Sigmoid colon (tissue), 7 donors: ENCODE results near the gene EEFSEC. TPM values are rescaled to one million over a fixed set of nuclear protein-coding genes. Genes with fewer than 3 reads are reported as not detected.

Experiments used
- DNase-seq: peaks from one replicate; pipeline ENCODE4 v3.0.0-alpha.2; 2019
- H3K27ac ChIP-seq, 4 donors: fragments of 200-600 bp; sonication (generic); one replicate each; pipeline ENCODE4 v1.5.1; 2016 to 2019; ENCODE audit warnings: mild to moderate bottlenecking in 1 of 4
- H3K27me3 ChIP-seq, 3 donors: fragments of 200-600 bp; sonication (generic); one replicate each; pipeline ENCODE4 v1.5.1; 2019; ENCODE audit warnings: mild to moderate bottlenecking in 1 of 3
- H3K36me3 ChIP-seq, 4 donors: fragments of 200-600 bp; sonication (generic); one replicate each; pipeline ENCODE4 v1.5.1; 2016 to 2019
- H3K4me1 ChIP-seq, 4 donors: fragments of 200-600 bp; sonication (generic); one replicate each; pipeline ENCODE4 v1.5.1; 2017 to 2019
- H3K4me3 ChIP-seq, 4 donors: fragments of 200-600 bp; sonication (generic); one replicate each; pipeline ENCODE4 v1.5.1; 2017 to 2019; ENCODE audit warnings: mild to moderate bottlenecking in 2 of 4, moderate library complexity in 1 of 4
- H3K9me3 ChIP-seq, 4 donors: fragments of 200-600 bp in 3 of 4; sonication (generic) in 3 of 4; one replicate each; pipeline versions ENCODE4 v1.5.1 to v1.6.1; 2013 to 2019
- EP300 ChIP-seq, 4 donors: sonication (generic); formaldehyde crosslinking; IDR thresholded peaks; one replicate each; pipeline ENCODE4 v1.6.1; 2017; ENCODE audit warnings: antibody characterized with exemption in 4 of 4
- POLR2A ChIP-seq, 2 donors: fragments of 450-650 bp; IDR thresholded peaks; one replicate each; pipeline ENCODE4 v1.6.1; 2016; ENCODE audit warnings: antibody characterized with exemption in 2 of 2, mild to moderate bottlenecking in 2 of 2, moderate library complexity in 2 of 2
- POLR2AphosphoS5 ChIP-seq, 4 donors: sonication (generic); formaldehyde crosslinking; IDR thresholded peaks; one replicate each; pipeline ENCODE4 v1.6.1; 2017; ENCODE audit warnings: antibody characterized with exemption in 4 of 4
- WGBS, 2 donors: extraction: QIAGEN DNeasy Blood & Tissue Kit; methylation state at CpG; one replicate each; pipeline ENCODE4 v1.1.7; 2013; 5-methylcytosine and 5-hydroxymethylcytosine counted together
- intact Hi-C: fragments of 100-400 bp; cut with DNase I; formaldehyde crosslinking; loops from one replicate; pipeline ENCODE4 v1.15.1; 2023
- polyA plus RNA-seq, 3 donors: library from polyadenylated mRNA; stranded (reverse); fragments of 200-250 nt; gene quantifications; one replicate each; pipeline ENCODE4 v1.2.3, GENCODE V29; 2013
- total RNA-seq, 4 donors: library from RNA; depleted of rRNA; stranded (reverse); fragments of >200 nt; gene quantifications; one replicate each; pipeline ENCODE4 v1.1.0, GENCODE V29; 2016
- TF ChIP-seq, protein P1 (sequence below), 4 experiments: fragments of 450-650 bp in 3 of 4; fragments of 200-600 bp in 1 of 4; IDR thresholded peaks; one replicate each; pipeline ENCODE4 v1.5.1; 2016 to 2019; ENCODE audit warnings: antibody characterized with exemption in 4 of 4, mild to moderate bottlenecking in 3 of 4, moderate library complexity in 2 of 4
- donor health status: healthy with polysubstance abuse.
- donor health status: Bipolar disorder and iron deficiency.
- donor health status: healthy.

The EEFSEC gene
- total and polyA plus RNA-seq, 7 donors = 5.3 to 16.1 (median 12.2) TPM

DNA sequence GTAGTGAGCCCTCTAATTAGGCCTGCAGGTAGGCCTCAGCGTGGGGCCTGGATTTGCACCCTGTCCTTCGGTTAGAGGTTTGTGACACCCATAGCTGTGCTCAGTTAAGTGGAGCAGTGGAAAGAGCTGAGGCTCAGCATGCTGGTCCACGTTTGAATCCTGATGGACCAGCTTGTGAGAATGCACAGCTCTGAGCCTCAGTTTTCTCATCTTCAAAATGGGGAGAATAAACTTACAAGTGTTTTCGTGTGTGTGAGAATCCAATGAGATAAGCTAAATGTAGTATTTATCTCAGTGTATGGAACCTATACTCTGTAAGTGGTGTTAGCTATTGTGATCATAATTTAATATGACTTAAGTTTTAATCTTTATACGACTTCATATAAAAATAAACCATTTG, 22.5 kb downstream of the EEFSEC start:
- Histone ChIP-seq H3K4me3 (no peak overlapping the region), H3K4me1 (peaks cover 0 to 18% (median 3%) of the 10 kb centered on the region in 4 donors), H3K27me3 (no peaks in the 10 kb centered on the region), H3K9me3 (no peaks in the 10 kb centered on the region), H3K27ac (no peak overlapping the region), H3K36me3 (no peaks in the 10 kb centered on the region)
- 93 to 96% methylated on average over 5 of the region's 5 CpGs for WGBS, 2 donors
- no peak for DNase-seq
- intact Hi-C loops = no loop called here
- TF ChIP-seq POLR2A (IDR thresholded peaks at IDR 0.05) (no peak), POLR2AphosphoS5 (IDR thresholded peaks at IDR 0.05) (no peak), EP300 (IDR thresholded peaks at IDR 0.05) (no peak)
- TF ChIP-seq, protein P1, sequence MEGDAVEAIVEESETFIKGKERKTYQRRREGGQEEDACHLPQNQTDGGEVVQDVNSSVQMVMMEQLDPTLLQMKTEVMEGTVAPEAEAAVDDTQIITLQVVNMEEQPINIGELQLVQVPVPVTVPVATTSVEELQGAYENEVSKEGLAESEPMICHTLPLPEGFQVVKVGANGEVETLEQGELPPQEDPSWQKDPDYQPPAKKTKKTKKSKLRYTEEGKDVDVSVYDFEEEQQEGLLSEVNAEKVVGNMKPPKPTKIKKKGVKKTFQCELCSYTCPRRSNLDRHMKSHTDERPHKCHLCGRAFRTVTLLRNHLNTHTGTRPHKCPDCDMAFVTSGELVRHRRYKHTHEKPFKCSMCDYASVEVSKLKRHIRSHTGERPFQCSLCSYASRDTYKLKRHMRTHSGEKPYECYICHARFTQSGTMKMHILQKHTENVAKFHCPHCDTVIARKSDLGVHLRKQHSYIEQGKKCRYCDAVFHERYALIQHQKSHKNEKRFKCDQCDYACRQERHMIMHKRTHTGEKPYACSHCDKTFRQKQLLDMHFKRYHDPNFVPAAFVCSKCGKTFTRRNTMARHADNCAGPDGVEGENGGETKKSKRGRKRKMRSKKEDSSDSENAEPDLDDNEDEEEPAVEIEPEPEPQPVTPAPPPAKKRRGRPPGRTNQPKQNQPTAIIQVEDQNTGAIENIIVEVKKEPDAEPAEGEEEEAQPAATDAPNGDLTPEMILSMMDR (IDR thresholded peaks at IDR 0.05) = no peak

DNA sequence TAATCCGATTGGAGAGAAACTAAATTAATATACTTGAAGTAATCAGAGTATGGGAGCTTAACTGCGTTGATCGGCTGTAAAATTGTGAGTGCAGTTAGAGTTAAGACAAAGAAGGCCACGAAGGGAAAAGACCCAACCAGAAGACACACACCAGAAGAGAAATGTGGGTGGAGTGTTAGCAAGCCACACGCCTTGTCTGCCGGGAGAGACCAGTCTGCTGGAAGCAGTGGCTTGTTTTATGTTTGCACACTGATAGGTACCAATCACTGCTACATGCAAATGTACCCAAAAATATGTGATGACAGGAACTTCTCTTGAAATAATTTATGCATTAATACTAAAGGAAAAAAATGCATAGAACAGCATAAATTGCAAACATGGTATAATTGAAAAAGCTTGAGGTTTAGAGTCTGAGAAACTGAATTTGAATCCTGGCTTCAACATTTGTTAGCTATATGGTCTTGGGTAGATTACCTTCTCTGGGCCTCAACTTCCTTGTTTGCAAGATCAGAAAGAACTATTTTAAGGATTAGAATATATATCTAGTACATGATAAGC, 23.1 kb downstream of the EEFSEC start:
- intact Hi-C loops = no loop called here
- no peak for DNase-seq
- Histone ChIP-seq H3K27ac (no peak overlapping the region), H3K36me3 (no peaks in the 10 kb centered on the region), H3K9me3 (no peaks in the 10 kb centered on the region), H3K4me1 (peaks cover 0 to 18% (median 5%) of the 10 kb centered on the region in 4 donors), H3K4me3 (no peak overlapping the region), H3K27me3 (no peaks in the 10 kb centered on the region)
- TF ChIP-seq, protein P1 (IDR thresholded peaks at IDR 0.05) = no peak
- 74 to 76% methylated on average over 6 of the region's 6 CpGs for WGBS, 2 donors

DNA sequence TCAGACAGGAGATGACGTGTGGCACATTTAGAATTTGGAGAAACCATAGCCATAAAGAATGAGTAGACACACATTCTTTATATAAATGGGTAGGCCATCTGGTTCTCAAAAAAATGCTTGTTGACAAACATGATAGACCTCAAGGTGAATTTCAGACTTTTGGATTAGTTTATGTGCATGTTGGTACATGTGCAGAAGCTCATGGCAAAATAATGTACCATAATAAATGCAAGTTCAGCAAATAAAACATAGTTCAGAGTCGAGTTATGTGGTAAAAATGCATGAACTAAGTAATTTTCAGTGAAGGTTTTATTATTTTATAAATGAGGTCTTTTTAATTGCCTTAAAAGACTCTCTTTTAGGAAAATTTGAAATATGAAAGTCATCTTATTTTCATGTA, 24.6 kb downstream of the EEFSEC start:
- no peaks in the 10 kb centered on the region for H3K36me3 ChIP-seq
- no peaks in the 10 kb centered on the region for H3K27me3 ChIP-seq
- H3K27ac ChIP-seq = no peak overlapping the region
- WGBS, 2 donors = 87 to 88% methylated on average over 2 of the region's 2 CpGs
- H3K4me1 ChIP-seq = peaks cover 0 to 18% (median 5%) of the 10 kb centered on the region in 4 donors
- TF ChIP-seq POLR2AphosphoS5 (IDR thresholded peaks at IDR 0.05) (no peak), POLR2A (IDR thresholded peaks at IDR 0.05) (no peak), EP300 (IDR thresholded peaks at IDR 0.05) (no peak)
- TF ChIP-seq, protein P1 (IDR thresholded peaks at IDR 0.05) = no peak
- peak overlapping the region in 2 of 4 donors; percentile 4 to 17 for H3K4me3 ChIP-seq
- H3K9me3 ChIP-seq = no peaks in the 10 kb centered on the region
- no peak for DNase-seq
- intact Hi-C loops = no loop called here

DNA sequence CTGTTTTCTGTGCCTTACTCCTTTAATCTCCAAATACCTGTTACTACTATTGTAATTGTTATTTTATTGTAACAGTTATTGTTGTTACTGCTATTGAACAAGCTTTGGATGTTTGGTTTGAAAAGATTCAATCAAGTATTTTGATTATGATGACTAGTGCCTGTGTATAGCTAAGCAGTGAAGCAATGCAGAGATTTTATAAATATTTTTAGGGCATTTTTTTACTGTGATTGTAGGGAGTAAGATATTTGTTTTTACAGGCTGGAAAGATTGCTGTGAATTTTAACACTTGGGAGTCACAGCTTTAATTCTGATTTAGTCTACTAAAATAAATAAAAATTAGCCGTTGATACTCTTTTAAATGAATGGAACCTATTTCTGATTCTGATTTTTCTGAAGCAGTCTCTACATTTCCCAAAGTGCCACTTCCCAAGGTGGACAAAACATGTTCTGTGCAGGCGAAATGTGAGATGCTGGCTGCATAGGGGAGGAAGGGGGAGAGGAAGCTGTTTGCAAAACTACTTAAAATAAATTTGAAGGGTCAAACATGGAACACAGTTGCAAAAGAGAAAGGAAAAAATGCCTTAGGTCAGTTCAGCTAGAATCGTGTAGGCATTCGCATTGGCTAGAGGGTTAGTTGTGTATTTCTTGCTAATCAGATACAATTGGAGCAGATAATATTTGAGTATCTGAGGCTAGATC, 25.7 kb downstream of the EEFSEC start:
- peaks cover 0 to 13% (median 5%) of the 10 kb centered on the region in 4 donors for H3K4me1 ChIP-seq
- H3K27me3 ChIP-seq = no peaks in the 10 kb centered on the region
- TF ChIP-seq POLR2AphosphoS5 (IDR thresholded peaks at IDR 0.05) (no peak), EP300 (IDR thresholded peaks at IDR 0.05) (no peak)
- no peaks in the 10 kb centered on the region for H3K36me3 ChIP-seq
- WGBS, 2 donors = 61 to 80% methylated on average over 4 of the region's 4 CpGs
- no peak overlapping the region for H3K27ac ChIP-seq
- peak overlapping the region in 1 of 4 donors; percentile 4 for H3K4me3 ChIP-seq
- no peak for DNase-seq
- H3K9me3 ChIP-seq = no peaks in the 10 kb centered on the region
- intact Hi-C loops = no loop called here

DNA sequence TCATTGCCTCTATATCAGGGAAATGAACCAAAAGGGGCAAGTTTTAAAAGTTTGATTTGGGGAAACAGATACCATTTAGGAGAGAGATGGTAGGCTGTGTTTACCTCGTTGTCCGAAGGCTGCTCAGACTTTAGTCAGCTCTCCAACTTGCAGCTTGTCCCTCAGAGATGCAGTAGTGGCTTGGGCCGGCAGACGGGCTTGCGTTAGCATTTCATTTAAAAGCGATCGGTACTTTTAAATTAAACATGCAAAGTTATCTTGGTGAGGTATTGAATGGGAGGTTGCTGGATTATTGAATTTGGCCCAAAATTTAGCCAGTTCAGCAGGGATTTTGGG, 26.2 kb downstream of the EEFSEC start:
- H3K27ac ChIP-seq = no peak overlapping the region
- intact Hi-C loops = no loop called here

More for the DNA sequence above, 26.2 kb downstream of the EEFSEC start:
- DNase-seq = no peak
- H3K4me3 ChIP-seq = no peak overlapping the region
- 80 to 87% methylated on average over 7 of the region's 7 CpGs for WGBS, 2 donors
- no peaks in the 10 kb centered on the region for H3K27me3 ChIP-seq
- no peaks in the 10 kb centered on the region for H3K36me3 ChIP-seq
- H3K9me3 ChIP-seq = no peaks in the 10 kb centered on the region
- H3K4me1 ChIP-seq = peaks cover 0 to 10% (median 4%) of the 10 kb centered on the region in 4 donors
- TF ChIP-seq POLR2AphosphoS5 (IDR thresholded peaks at IDR 0.05) = no peak
- no peak for TF ChIP-seq EP300 (IDR thresholded peaks at IDR 0.05)
- TF ChIP-seq POLR2A (IDR thresholded peaks at IDR 0.05) = no peak
